HG03280 (cell line): ENCODE measurements around the gene GJA8.
"Not testable (repeated sequence)": the region's sequence is repeated elsewhere in the genome, so short reads cannot be mapped to it uniquely, and the experiment has no call there.

Experiments used
- ATAC-seq: cut with Tn5 transposase; IDR thresholded peaks from one replicate; pipeline ENCODE4 v1.9.1; 2021; ENCODE audit warnings: mild to moderate bottlenecking, moderate library complexity; ENCODE audit not compliant: unreplicated experiment

The GJA8 gene

DNA sequence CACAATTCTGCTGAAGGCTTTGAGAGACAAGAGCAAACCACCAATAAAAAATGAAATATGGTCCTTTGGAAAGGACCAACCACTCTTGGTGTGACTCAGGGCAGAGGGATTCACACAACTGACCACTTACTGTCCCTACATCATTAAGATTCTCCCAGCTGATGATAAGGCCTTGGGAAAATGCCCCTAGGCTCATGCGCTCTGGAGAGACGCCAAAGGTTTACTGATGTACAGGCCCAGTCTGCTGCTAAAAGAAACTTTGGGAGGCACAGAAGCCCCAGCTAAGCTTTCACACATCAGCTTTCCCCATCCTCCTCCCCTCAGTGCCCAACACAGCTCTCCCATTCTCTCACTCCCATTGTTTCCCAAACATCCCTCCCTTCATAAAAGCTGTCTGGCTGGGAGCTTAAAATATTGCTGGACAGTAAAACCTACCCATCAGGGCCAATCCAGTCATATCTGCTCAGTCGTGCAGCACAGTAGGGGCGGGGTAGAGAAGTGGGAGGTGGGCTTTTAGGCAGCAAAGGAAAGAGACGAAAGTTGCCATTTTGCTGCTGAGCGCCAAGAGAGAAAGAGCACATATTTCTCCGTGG lies at the start of gene GJA8:
Gene GJA8, plus strand, starts transcription at position 543 of the 593 bp plus-strand sequence. CDS start 5,161 bp downstream, outside the sequence.
- ATAC-seq, result no peak

DNA sequence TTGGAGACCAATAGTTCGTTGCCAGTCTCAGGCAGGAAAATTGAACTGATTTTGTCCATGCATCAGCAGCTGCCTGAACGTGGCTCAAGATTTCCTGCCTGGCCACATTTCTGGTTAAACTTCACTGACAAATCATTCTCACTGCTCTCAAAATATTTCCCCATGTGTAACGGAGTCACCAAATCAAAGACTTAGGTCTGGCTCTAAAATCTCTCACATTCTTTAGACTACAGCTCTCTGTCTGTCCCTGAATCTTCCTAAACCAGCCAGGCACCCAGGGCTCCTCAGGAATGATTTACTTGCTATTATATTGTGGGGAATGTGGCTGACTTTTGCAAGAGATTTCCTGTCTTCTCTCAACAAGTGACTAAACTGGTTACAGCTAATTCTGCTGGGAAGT lies 49.2 kb upstream of the GJA8 start:
- no peak for ATAC-seq

DNA sequence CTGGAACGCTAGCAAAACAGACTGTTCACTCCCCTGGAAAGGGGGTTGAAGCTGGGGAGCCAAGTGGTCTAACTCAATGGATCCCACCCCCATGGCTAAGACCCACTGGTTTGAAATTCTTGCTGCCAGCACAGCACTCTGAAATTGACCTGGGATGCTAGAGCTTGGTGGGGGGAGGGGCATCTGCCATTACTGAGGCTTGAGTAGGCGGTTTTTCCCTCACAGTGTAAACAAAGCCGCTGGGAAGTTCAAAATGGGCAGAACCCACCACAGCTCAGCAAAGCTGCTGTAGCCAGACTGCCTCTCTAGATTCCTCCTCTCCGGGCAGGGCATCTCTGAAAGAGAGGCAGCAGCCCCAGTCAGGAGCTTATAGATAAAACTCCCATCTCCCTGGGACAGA lies 47.6 kb upstream of the GJA8 start:
- ATAC-seq, result not testable (repeated sequence)

DNA sequence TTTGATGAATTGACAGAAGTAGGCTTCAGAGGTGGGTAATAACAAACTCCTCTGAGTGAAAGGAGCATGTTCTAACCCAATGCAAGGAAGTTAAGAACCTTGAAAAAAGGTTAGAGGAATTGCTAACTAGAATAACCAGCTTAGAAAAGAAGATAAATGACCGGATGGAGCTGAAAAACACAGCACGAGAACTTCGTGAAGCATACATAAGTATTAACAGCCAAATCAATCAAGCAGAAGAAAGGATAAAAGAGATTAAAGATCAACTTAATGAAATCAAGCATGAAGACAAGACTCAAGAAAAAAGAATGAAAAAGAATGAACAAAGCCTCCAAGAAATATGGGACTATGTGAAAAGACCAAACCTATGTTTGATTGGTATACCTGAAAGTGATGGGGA lies 46.6 kb upstream of the GJA8 start:
- not testable (repeated sequence) for ATAC-seq

DNA sequence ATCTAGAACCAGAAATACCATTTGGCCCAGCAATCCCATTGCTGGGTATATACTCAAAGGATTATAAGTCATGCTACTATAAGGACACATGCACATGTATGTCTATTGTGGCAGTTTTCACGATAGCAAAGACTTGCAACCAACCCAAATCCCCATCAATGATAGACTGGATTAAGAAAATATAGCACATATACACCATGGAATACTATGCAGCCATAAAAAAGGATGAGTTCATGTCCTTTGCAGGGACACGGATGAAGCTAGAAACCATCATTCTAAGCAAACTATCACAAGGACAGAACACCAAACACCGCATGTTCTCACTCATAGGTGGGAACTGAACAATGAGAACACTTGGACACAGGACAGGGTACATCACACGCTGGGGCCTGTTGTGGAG lies 35.4 kb upstream of the GJA8 start:
- ATAC-seq, result not testable (repeated sequence)

DNA sequence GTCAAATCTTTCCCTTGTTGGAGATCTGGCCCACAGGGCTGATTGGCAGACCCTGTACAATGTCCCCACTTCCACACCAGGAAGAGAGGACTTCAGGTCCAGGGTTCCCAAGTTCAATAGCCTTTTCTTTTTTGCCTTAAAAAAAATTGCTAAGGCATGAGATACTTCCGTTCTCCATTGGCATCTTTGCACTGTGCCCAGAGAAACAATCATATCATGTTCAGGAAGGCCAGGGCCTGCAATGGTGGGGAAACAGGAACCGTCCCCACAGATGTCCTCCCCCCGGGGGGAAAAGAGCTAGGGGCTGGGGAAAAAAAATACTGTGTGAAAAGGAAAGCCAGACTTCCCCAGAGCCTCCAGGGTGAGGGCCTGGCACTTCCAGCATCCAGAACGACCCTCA lies 24.6 kb upstream of the GJA8 start:
- ATAC-seq, result no peak

DNA sequence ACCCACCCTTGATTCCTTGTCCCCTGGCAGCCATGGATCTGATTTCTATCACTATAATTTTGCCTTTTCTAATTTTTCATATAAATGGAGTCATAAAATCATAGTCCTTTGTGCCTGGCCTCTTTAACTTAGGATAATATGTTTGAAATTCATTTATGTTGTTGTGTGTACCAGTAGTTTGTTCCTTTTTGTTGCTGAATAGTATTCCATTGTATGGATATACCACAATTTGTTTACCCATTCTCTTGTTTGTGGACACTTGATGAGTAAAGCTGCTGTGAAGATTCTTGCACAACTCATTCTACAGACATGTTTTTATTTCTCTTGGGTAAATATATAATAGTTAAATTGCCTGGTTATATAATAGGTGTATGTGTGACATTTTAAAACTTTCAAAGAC lies 22.7 kb upstream of the GJA8 start:
- no peak for ATAC-seq

DNA sequence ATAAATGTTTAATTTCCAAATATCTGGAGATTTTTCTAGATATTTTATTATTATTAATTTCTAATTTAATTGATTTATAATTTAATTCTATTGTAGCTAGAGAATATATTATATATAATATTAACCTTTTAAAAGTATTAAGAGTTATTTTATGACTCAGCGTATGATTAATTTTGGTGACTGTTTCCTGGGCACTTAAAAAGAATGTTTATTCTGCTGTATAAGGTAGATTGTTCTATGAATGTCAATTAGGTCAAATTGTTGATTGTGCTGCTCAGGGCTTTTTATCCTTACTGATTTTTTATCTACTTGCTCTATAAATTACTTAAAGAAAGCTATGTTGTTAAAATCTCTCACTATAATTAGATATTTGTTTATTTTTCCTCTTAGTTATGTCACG lies 20.1 kb upstream of the GJA8 start:
- ATAC-seq, result no peak

DNA sequence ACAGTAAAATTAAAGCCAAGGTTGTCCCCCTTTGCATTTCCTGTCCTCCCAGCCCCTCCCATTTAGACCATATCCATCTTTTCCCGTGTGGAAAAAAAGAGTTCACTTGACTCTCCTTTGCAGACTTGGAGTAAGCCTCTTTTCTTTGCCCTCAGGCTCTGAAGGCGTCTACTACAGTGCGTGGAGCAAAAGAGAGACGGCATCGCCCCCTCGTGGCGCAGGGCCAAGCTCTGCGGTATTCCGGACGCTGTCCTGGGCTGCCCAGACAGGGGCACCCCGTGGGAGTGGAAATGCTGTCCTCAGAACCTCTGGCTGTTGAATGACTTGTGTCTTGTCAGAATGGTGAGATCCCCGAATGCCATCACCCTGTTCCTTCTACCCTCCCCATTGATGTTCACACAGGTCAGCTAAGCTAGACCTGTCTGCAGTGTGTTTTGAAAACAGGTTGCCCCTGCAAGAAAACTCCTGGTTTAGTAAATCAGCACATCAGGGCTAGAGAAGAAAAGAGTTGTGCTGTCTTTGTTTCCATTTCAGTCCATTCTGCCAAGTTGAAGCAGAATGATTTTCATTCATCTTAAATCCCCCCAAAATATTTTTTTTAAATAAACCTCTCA lies 12.3 kb upstream of the GJA8 start:
- peak; percentile 57 for ATAC-seq

DNA sequence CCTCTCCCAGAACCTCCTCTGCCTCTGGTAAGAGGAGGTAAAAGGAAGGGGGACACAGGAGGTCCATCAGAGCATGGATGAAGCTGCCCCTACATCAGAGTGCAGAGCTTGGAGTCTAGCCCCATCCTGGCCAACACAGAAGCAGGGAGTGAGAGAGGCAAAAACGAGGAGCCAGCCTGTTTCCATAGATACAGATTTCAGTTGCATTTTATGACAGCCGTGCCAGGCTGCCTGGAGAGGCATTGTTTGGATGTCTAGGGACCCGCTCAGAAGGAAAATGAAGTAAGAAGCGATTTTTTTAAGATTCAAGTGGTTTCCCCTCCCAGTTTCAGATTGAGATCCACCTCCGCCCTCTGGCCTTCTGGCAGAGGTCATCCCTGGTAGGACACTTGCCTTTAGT lies 11.5 kb upstream of the GJA8 start:
- ATAC-seq, result no peak

DNA sequence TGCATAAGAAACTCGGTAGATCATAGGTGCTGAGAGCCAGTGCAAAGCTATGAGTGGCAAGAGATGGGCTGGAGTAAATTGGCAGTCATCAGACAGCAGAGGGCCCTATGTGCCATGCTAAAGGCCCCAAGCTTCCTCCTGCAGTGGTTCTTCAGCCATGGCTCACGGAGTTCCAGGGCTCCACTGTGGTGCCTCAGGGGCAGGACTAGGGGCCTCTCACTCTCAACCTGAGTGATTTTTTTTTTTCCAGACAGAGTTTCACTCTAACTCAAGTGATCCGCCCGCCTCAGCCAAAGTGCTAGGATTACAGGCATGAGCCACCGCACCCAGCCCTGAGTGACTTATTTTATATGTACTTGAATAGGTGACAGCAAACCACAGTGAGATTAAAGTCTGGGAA lies 10.4 kb upstream of the GJA8 start:
- ATAC-seq, result no peak

DNA sequence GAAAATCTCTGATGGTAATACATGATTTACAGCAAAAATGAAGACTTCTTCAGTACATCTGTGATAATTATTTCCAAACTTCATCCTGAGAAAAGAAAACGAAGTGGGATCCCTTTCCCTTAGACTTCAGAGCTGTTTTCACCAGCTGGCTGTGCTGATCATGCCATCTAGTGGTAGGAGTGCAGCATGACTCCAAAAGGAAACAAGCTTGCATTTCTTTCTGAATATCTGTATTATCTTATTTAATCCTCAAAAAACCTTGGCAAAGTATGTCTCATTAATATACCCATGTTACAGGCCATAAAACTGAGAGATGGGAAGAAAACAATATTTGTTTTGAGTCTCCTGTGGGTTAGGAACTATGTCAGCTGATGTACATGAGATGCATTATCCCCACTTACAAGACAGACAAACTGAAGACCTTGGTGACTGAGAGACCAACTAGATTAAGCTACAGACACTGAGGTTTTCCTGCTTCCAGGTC lies 9.8 kb upstream of the GJA8 start:
- ATAC-seq, result no peak

DNA sequence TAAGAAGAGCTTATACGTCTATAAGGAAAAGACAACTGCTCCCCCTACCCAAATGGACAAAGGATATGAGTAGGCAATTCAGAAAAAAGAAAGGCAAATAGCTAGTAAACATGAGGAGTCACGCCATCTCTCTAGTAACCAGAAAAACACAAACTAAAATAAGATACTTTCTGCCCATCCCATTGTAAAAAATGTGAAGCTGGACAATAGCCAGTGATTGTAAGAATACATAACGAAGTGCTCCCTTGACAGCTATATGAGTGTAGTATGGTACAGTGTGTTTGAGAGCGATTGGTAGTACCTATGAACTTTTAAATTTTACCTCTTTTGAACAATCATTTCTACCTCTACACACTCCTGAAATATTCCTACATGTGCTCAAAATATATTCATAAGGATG lies 7.5 kb upstream of the GJA8 start:
- no peak for ATAC-seq

DNA sequence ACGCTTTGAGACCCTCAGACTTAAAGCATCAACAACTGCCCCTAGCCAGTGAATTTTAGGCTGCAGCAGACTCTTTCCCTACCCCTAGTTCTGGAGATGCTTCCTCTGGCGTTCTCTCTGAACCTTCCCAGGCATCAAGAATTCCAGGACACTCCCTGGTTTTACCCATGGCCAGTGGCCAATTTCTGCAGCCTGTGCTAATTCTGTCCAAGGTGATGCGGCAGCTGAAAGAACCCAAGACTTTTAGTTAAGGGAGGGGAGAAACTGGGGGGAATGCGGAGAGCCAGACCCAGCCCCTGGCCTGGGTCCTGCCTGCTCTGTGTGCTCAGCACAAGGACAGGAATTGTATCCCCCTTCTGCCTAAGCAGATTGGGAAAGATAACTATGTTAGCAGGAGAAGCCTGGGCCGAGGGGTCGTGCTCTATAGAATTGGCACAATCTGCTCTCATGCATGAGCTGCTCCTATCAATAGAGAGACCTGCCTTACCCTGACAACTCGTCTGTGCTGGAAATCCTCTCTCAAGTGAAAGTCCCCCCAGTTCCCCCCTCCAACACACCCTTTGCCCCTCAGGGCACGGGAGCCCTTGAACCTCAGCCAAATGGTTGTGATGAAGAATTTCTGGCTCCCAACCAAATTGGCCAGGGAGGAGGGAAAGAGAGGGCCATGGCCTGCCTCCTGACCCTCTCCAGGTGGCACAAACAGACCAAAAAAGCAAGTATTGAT lies 5.4 kb upstream of the GJA8 start:
- no peak for ATAC-seq

DNA sequence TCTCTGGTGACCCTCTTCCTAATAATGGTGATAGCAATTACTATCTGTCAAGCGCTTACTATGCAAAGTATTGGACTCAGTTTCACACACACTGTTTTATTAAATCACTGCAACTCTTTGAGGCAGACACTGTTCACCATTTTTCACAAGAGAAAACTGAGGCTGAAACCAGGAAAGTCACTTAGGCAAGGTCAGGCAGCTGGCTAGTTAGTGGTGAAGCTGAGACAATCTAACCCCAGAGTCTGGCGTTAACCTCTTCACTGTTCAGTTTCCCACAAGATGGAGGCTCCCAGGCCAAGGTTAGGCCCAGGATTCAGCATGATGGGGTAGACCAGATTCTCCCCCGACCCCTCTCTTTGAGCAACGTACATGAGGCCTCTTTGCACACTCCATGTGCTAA lies 4.8 kb upstream of the GJA8 start:
- no peak for ATAC-seq

DNA sequence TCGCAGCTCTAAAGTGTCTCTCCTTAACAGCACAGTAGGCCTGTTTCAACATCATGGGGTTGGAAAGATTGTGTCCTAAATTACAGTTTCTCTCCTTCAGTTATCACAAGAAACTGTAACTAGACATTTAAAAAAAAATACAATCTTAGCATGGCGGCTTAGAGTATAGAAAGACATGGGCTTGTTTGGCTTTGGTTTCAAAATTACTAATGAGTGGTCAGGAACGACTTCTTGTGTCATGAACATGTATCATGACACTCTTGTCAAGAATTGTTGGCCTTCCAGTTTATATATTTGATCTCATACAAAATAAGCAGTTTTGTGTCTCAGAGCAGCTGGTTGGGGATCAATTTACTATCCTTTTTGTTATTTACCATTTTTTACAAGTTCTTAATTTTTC lies 2.1 kb downstream of the GJA8 start:
- no peak for ATAC-seq

DNA sequence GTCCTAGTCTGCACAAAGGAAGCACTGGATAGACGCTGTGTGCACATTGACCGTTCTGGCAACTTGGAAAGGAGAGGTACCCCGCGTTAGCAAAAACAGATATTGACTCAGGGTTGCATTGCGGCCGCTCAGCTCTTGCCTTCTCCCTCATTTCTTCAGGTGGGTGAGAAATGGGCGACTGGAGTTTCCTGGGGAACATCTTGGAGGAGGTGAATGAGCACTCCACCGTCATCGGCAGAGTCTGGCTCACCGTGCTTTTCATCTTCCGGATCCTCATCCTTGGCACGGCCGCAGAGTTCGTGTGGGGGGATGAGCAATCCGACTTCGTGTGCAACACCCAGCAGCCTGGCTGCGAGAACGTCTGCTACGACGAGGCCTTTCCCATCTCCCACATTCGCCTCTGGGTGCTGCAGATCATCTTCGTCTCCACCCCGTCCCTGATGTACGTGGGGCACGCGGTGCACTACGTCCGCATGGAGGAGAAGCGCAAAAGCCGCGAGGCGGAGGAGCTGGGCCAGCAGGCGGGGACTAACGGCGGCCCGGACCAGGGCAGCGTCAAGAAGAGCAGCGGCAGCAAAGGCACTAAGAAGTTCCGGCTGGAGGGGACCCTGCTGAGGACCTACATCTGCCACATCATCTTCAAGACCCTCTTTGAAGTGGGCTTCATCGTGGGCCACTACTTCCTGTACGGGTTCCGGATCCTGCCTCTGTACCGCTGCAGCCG lies 5.4 kb downstream of the GJA8 start:
- ATAC-seq, result no peak

DNA sequence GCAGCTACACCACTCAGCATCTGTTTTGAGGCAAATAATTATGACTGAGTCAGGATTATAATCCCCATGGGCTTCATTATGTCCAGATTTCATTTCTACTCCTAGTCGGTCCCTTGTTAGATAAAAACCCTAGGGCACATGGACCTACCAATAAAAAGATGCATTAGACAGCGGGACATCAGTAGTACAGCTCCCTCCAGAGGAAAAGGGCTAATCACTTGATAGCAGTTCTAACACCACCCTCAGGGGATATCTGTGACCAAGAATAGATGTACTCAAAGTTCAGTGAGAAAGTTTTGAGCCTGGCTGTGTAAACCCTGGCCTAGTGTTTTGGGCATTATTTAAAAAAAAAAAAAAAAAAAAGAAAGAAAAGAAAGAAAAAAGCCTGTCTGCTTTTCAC lies 10.0 kb downstream of the GJA8 start:
- ATAC-seq, result no peak

DNA sequence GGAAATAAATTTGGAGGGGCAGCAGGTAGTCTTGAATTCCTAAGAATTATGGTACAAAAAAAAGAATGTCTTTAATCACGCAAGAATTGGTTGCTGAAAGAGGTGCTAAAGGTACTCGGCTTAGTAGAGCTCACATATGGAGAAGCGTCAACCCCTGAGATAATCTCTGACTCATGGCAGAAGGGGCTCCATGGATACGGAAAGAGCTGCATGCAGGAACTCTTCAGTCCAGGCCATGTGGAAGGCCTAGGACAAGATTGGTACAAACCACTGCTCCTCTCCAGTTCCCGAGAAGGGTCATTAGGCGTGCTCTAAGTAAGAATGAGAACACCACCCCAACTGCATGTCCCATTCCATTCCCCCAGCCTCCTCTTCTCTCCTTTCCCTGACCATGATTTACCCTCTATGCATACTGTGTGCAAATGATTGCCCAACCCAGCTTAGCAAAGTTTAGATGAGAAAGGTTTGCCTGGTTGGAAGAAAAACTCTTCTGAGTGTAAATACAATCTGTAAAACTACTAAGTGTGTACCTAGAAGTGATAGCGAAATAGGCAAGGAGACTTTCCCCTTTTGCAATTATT lies 10.9 kb downstream of the GJA8 start:
- no peak for ATAC-seq

DNA sequence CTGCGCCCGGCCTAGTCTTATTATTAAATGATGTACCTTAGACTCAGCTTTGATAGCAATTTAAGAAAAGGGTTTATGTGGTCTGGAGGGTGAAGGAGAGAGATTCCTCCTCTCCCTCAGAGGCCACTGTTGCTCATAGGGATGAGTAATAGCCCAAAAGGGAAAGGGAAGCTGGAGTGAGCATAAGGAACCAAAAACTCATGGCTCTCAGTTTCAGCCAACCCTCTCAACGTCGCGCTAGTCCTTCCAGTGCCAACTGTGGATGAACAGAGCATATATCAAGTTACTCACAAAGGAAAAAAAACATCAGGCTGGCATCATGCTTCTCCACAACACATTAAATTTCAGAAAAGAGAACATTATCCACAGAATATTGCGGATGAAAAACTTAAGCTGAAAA lies 17.3 kb downstream of the GJA8 start:
- ATAC-seq, result no peak

DNA sequence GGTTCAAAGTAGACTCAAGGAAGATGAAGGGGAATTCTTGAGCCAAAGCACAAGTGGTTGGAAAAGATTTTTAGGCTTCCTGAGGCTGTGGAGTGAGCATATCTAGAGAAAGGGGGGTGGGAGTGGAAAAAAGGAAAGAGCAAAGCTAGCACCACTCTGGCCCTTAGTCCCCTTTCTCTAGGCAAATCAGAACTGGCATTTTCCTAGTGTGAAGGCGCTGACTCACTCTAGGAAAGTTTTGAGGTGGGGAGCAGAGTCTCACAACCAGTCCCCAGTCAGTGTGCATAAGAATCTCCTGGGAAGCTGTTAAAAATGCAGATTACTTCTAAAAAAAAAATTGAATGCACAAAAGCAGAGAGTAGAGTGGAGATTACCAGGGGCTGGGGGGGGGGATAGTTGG lies 22.2 kb downstream of the GJA8 start:
- ATAC-seq, result no peak
